DOHH2 (cell line): ENCODE results near the gene BARX1.

ENCODE experiments used
- H3F3A ChIP-seq: fragments of 200-600 bp; sonication (generic), shearing (Covaris generic); 2 replicates; pipeline ENCODE4 v1.6.0; 2016; ENCODE audit warnings: antibody characterized with exemption, mild to moderate bottlenecking; ENCODE audit not compliant: control insufficient read depth, insufficient read depth
- H3K27ac ChIP-seq: fragments of 200-600 bp; sonication (generic); 2 replicates; pipeline ENCODE4 v1.5.1; 2014; ENCODE audit warnings: low read depth, mild to moderate bottlenecking, low read length, moderate library complexity
- H3K27me3 ChIP-seq: fragments of 200-600 bp; sonication (generic); 2 replicates; pipeline ENCODE4 v1.6.1; 2014; ENCODE audit warnings: mild to moderate bottlenecking, low read length, mixed read lengths; ENCODE audit not compliant: control insufficient read depth
- H3K36me3 ChIP-seq: fragments of 200-600 bp; sonication (generic); 2 replicates; pipeline ENCODE4 v1.6.1; 2014; ENCODE audit warnings: mild to moderate bottlenecking, low read length, moderate library complexity, mixed read lengths; ENCODE audit not compliant: control insufficient read depth
- H3K4me1 ChIP-seq: fragments of 200-600 bp; sonication (generic); 2 replicates; pipeline ENCODE4 v1.6.1; 2014; ENCODE audit warnings: mild to moderate bottlenecking, low read length, mixed read lengths; ENCODE audit not compliant: control insufficient read depth
- H3K4me2 ChIP-seq: fragments of 200-600 bp; sonication (generic); 2 replicates; pipeline ENCODE4 v1.6.0; 2014; ENCODE audit warnings: mild to moderate bottlenecking, low read length, moderate library complexity
- H3K4me3 ChIP-seq: fragments of 200-600 bp; sonication (generic); 2 replicates; pipeline ENCODE4 v1.5.1; 2014; ENCODE audit warnings: mild to moderate bottlenecking, low read length, mixed read lengths
- H3K79me2 ChIP-seq: fragments of 200-600 bp; sonication (generic); 2 replicates; pipeline ENCODE4 v1.6.1; 2014; ENCODE audit warnings: mild to moderate bottlenecking, low read length, mixed read lengths; ENCODE audit not compliant: control insufficient read depth
- H3K9me2 ChIP-seq: fragments of 200-600 bp; sonication (generic); replicated peaks from 2 replicates; pipeline ENCODE4 v1.6.1; 2014; ENCODE audit warnings: mild to moderate bottlenecking, low read length, mixed read lengths; ENCODE audit not compliant: control insufficient read depth
- H3K9me3 ChIP-seq: fragments of 200-600 bp; sonication (generic); 2 replicates; pipeline ENCODE4 v1.6.1; 2014; ENCODE audit warnings: antibody characterized with exemption, low read length, mixed read lengths; ENCODE audit not compliant: control insufficient read depth, insufficient read depth
- H4K20me1 ChIP-seq: fragments of 200-600 bp; sonication (generic); 2 replicates; pipeline ENCODE4 v1.6.0; 2014; ENCODE audit warnings: low read depth, mild to moderate bottlenecking, antibody characterized with exemption, low read length, moderate library complexity; ENCODE audit not compliant: control insufficient read depth, insufficient read depth
- EZH2phosphoT487 ChIP-seq: fragments of 200-600 bp; sonication (generic); IDR thresholded peaks from 2 replicates; pipeline ENCODE4 v1.6.1; 2017; ENCODE audit warnings: borderline replicate concordance, mild to moderate bottlenecking, antibody characterized with exemption, low read length, moderate library complexity, mixed read lengths
- TF ChIP-seq, protein P1 (sequence below): fragments of 200-600 bp; sonication (generic); IDR thresholded peaks from one replicate; pipeline ENCODE4 v1.5.1; 2014; ENCODE audit warnings: antibody characterized with exemption, mild to moderate bottlenecking, low read depth, low read length; ENCODE audit not compliant: poor library complexity, severe bottlenecking

Gene BARX1

DNA sequence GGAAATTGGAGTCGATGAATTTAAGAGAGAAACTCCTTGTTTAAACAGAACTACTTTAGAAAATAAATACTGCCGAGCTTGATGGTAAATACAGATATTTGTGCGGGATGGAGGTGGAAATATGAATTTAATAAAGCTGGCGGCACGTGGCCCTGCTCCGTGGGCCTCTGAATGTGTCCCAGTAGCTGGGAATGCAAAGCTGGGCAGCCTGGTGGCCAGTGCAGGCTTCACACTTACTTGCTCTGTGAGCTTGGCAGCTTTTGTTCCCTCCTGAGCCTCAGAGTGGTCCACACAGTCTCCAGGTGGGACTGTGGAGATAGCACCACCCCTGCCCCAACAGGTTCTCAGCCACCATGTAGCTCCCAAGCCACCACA lies 45.9 kb downstream of the BARX1 start:
- 0 out of 2 replicates have a peak, but pooled peaks cover 6% of the 10 kb centered on the region for H3K27me3 ChIP-seq
- no peaks in the 10 kb centered on the region for H3K79me2 ChIP-seq
- 0 out of 2 replicates have a peak overlapping the region, but pooled peaks have one; percentile 6 for H3K4me2 ChIP-seq
- no peak overlapping the region for H3K4me3 ChIP-seq
- TF ChIP-seq, protein P1, sequence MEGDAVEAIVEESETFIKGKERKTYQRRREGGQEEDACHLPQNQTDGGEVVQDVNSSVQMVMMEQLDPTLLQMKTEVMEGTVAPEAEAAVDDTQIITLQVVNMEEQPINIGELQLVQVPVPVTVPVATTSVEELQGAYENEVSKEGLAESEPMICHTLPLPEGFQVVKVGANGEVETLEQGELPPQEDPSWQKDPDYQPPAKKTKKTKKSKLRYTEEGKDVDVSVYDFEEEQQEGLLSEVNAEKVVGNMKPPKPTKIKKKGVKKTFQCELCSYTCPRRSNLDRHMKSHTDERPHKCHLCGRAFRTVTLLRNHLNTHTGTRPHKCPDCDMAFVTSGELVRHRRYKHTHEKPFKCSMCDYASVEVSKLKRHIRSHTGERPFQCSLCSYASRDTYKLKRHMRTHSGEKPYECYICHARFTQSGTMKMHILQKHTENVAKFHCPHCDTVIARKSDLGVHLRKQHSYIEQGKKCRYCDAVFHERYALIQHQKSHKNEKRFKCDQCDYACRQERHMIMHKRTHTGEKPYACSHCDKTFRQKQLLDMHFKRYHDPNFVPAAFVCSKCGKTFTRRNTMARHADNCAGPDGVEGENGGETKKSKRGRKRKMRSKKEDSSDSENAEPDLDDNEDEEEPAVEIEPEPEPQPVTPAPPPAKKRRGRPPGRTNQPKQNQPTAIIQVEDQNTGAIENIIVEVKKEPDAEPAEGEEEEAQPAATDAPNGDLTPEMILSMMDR, result no peak
- no peak for TF ChIP-seq EZH2phosphoT487
- H3K27ac ChIP-seq, result no peak overlapping the region
- H3K4me1 ChIP-seq, result peaks cover 10% of the 10 kb centered on the region
- no peaks in the 10 kb centered on the region for H3K9me2 ChIP-seq
- no peaks in the 10 kb centered on the region for H3K9me3 ChIP-seq
- no peaks in the 10 kb centered on the region for H3K36me3 ChIP-seq
- H4K20me1 ChIP-seq, result no peaks in the 10 kb centered on the region
- no peaks in the 10 kb centered on the region for H3F3A ChIP-seq

DNA sequence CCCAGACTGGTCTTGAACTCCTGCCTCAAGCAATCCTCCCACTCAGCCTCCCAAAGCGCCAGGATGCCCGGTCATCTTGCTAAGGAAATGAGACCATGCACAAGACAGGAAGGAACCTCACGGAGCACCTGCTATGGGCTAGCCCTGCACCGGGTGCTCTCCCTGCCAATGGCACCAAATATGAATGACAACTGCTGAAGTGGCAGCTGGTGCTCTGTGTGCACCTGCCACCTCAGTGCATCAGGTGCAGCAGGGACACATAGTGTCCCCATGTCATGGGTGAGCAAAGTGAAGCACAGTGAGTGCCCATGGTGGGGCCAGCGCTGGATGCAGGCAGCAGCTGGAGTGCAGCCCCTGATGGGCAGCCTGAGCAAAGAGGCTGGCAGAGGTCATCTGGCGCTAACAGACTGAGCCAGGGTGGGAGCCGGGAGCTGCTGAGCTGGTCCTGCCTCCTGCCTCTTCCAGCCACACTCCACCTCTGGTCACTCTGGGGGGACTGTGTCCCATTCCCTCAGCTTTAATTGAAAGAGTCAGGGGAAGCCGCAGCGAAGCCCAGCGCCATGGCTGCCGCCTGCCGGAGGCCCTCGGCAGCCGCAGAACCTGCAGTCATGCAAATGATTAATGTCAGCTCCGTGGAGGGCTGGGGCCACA lies 46.4 kb downstream of the BARX1 start:
- H3K4me3 ChIP-seq, result no peak overlapping the region
- H3K4me2 ChIP-seq, result peak overlapping the region; percentile 6; the same call in 1 of the 2 replicates
- H3K9me3 ChIP-seq, result no peaks in the 10 kb centered on the region
- H3K79me2 ChIP-seq, result no peaks in the 10 kb centered on the region
- H3K36me3 ChIP-seq, result no peaks in the 10 kb centered on the region
- no peak overlapping the region for H3K27ac ChIP-seq
- H3K27me3 ChIP-seq, result 0 out of 2 replicates have a peak, but pooled peaks cover 6% of the 10 kb centered on the region
- H3F3A ChIP-seq, result no peaks in the 10 kb centered on the region
- H4K20me1 ChIP-seq, result no peaks in the 10 kb centered on the region
- H3K9me2 ChIP-seq, result no peaks in the 10 kb centered on the region
- H3K4me1 ChIP-seq, result peaks cover 10% of the 10 kb centered on the region
- TF ChIP-seq, protein P1, result peak; percentile 50
- TF ChIP-seq EZH2phosphoT487, result no peak

DNA sequence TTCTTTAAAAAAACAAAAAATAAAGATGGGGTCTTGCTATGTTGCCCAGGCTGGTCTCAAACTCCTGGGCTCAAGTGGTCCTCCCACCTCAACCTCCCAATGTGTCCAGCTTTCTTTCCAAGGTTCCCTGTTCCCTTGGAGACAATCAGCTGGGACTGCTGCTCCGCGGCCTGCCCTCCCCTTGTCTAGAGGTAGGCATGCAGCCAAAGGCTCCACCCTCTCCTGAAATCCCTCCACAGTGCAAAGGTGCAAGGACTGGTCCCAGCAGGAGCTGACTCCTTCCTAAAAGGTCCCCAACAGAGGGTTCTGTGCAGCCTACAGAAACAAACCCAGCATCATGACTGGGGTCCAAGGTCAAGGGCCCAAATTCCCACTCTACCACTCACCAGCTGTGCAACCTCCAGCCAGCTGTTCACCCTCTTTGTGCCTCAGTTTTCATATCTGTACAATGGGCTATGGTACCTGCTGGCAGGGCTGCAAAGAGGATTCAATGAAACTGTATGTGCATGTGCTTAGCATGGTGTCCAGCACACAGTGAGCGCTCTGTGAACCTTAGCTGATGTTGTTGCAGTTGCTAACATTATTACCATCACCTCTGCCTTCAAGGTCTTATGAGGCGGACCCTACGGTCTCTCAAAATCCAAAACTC lies 47.5 kb downstream of the BARX1 start:
- TF ChIP-seq EZH2phosphoT487, result no peak
- TF ChIP-seq, protein P1, result no peak
- Histone ChIP-seq H3K9me2 (no peaks in the 10 kb centered on the region), H3K4me2 (no peak overlapping the region), H3K27ac (no peak overlapping the region), H3K27me3 (0 out of 2 replicates have a peak, but pooled peaks cover 6% of the 10 kb centered on the region), H3K4me3 (no peak overlapping the region), H3K79me2 (no peaks in the 10 kb centered on the region), H4K20me1 (no peaks in the 10 kb centered on the region), H3K4me1 (peaks cover 9% of the 10 kb centered on the region), H3K9me3 (no peaks in the 10 kb centered on the region), H3K36me3 (no peaks in the 10 kb centered on the region), H3F3A (no peaks in the 10 kb centered on the region)
